Measurements from ENCODE around the gene TGFA.

DNA sequence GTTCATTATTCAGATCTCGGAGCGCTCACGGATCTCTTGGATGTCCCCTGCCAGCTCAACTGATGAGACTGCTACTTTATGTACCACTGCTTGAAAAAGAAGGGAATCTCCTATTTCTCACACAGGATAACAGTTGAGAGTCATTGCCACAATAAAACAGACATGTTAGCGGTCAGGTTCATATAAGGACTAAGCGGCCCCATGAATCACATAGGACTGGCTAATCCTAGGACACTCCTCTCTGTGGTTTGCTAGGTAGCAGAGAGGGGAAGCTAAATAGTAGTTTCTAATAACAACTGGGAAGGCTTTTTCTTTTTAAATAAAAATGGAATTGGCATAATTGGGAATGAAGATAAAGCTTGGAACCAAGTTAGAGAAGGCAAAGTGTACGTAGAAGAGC, 15.9 kb upstream of the TGFA start:
- no peak for TF ChIP-seq POLR2AphosphoS5 (IDR thresholded peaks at IDR 0.05)
- TF ChIP-seq POLR2A (IDR thresholded peaks at IDR 0.05): no peak
